COLO829 (cell line): ENCODE measurements around the gene FLRT2.

Source experiments
- DNase-seq: peaks from one replicate; pipeline ENCODE4 v3.0.0; 2012; ENCODE audit warnings: low spot score

FLRT2 gene

DNA sequence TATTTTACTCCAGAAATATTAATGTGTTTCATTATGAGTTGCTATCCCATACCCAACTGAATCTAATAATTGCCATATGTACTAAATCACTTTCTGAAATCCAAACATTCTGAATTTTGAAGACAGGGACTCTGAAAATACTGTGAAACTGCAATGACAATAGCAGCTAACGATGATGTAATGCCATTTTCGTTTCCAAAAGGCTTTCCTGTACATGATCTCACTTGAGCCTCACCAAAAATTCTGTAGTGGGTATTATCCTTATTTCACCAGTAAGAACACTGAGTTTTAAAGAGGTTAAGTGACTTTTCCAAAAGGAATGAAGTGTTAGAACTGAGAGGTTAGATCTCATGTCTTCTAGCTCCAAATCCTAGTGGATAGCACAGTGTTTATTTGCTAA is 133.3 kb downstream of the FLRT2 start:
- DNase-seq = no peak

- no peak for DNase-seq
Observed at GRCh38 chr14:85663667-85664066, 133.7 kb downstream of the FLRT2 start.

DNA sequence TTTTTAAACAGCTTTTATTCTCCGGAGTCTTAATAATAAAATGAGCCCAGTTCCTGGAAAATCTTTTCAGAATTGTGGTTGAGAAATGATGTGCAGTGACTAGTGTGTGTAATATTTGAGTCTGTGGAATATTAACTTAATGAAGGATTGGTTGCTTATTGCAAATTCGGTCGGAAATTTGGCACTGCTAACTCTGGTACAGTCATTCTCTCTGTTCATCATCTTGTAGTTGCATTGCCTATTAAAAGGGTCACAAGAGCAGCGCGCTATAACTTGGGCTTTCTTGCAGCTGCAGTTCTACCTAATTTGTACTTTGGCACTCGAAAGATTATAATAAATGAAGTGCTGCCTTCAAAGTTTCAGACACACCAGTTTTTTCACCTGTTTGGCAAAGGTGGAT is 146.0 kb downstream of the FLRT2 start:
- no peak for DNase-seq

- no peak for DNase-seq
Observed at GRCh38 chr14:85686908-85687307, 157.0 kb downstream of the FLRT2 start.

- DNase-seq = no peak
Observed at GRCh38 chr14:85687456-85687855, 157.5 kb downstream of the FLRT2 start.

GRCh38 chr14:85688006-85688405 is 158.1 kb downstream of the FLRT2 start:
- no peak for DNase-seq

DNA sequence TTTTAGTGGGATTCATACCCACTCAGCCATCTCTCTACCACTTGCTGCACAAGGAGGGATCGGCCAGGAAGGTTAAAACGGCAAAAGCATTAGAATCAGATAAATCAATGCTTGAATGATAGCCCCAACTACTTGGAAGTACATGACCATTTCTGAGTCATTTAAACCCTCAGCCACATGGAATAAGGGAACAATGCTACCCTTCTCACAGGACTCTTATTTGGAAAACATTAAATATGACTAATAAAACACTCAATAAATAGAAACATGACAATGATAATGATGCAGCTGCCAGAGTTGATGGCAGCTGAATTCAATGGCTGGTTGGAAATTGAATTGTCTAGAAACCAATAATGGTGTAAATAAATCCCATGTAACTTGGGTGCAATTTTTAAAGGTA is 165.4 kb downstream of the FLRT2 start:
- DNase-seq = peak; percentile 15

- DNase-seq = no peak
Observed at GRCh38 chr14:85701116-85701515, 171.2 kb downstream of the FLRT2 start.

DNA sequence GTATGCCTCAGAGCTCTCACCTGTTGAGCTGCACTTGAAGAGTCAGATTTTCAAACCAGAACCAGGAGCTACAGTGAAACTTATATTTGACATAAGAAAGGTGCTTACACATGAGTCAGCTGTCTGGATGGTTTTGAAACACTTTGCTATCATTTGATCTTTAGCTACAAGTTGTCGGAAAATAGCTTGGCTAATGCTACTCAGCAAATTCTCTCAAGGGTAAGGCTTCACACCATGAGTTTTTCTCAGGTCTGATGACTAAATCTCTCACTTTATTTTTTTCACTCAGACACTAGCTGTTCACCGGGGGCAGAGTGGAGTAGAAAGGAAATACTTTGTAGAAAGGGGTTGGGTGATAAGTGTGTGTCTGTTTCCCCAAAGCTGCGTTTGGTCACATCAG is 171.8 kb downstream of the FLRT2 start:
- DNase-seq = no peak

GRCh38 chr14:85702191-85702590 is 172.2 kb downstream of the FLRT2 start:
- DNase-seq = no peak

DNA sequence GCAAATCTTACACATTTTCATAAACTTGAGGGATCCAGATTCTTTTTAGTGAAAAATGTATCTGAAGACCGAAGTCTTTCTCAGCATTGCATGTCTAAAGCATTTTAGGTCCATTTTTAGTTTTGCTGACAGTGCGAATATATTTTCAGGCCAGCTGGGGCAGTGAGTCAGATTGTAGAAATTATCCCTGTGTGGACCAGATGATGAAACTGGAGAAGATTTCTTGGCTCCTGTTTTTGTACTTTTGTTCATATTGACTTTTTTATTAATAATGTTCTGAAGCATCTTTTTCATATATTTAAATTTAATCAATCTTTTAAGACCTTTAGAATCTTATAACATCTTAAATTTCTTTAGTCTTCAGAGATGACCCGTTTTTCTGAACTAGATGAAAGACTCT is 173.1 kb downstream of the FLRT2 start:
- DNase-seq = no peak
